HL-60 (cell line): Measurements from ENCODE around the gene ACYP2.

Source experiments
- DNase-seq, 2 experiments: peaks; one replicate each; pipeline ENCODE4 v3.0.0-alpha.2; 2010 to 2020; ENCODE audit warnings: low read depth in 1 of 2, low spot score in 1 of 2
- H3K27ac ChIP-seq: fragments of 250-450 bp; sonication (Bioruptor Pico); replicated peaks from 2 replicates; pipeline ENCODE4 v1.5.1; 2020; ENCODE audit warnings: mild to moderate bottlenecking, moderate library complexity
- H3K27me3 ChIP-seq: fragments of 250-450 bp; sonication (Bioruptor Pico); 2 replicates; pipeline ENCODE4 v1.5.1; 2021; ENCODE audit warnings: mild to moderate bottlenecking, moderate library complexity; ENCODE audit not compliant: insufficient read depth, poor library complexity, severe bottlenecking
- H3K4me3 ChIP-seq: replicated peaks from 2 replicates; pipeline ENCODE4 v1.5.1; 2011; ENCODE audit warnings: mild to moderate bottlenecking, control low read depth, low read length; ENCODE audit not compliant: insufficient read depth
- CTCF ChIP-seq: IDR thresholded peaks from one replicate; pipeline ENCODE4 v1.5.1; 2011; ENCODE audit warnings: low read length, control low read depth, inconsistent platforms; ENCODE audit not compliant: insufficient read depth
- GABPA ChIP-seq: IDR thresholded peaks from 2 replicates; pipeline ENCODE4 v1.6.1; 2012; ENCODE audit warnings: low read depth
- POLR2AphosphoS5 ChIP-seq: IDR thresholded peaks from 2 replicates; pipeline ENCODE4 v1.6.1; 2012; ENCODE audit warnings: low read depth
- REST ChIP-seq: IDR thresholded peaks from 2 replicates; pipeline ENCODE4 v1.6.1; 2012; ENCODE audit warnings: low read depth; ENCODE audit not compliant: insufficient replicate concordance
- SPI1 ChIP-seq: IDR thresholded peaks from 2 replicates; pipeline ENCODE4 v1.6.1; 2012; ENCODE audit warnings: low read depth, mild to moderate bottlenecking, borderline replicate concordance

Gene ACYP2

GRCh38 chr2:54139210-54139609 is 23.8 kb downstream of the ACYP2 start:
- Histone ChIP-seq H3K27me3 (no peaks in the 10 kb centered on the region), H3K27ac (no peak overlapping the region), H3K4me3 (no peak overlapping the region)
- no peak for DNase-seq
- TF ChIP-seq SPI1 (no peak), REST (no peak)

- Histone ChIP-seq H3K27ac (no peak overlapping the region), H3K27me3 (no peaks in the 10 kb centered on the region), H3K4me3 (no peak overlapping the region)
- DNase-seq = no peak
- TF ChIP-seq POLR2AphosphoS5 = no peak
- no peak for TF ChIP-seq SPI1
- TF ChIP-seq REST = no peak
- TF ChIP-seq CTCF = no peak
- no peak for TF ChIP-seq GABPA
Measured at GRCh38 chr2:54143780-54144179, 28.4 kb downstream of the ACYP2 start.

- Histone ChIP-seq H3K27me3 (no peaks in the 10 kb centered on the region), H3K27ac (no peak overlapping the region), H3K4me3 (no peak overlapping the region)
- no peak for TF ChIP-seq GABPA
- TF ChIP-seq POLR2AphosphoS5 = no peak
- no peak for TF ChIP-seq REST
- DNase-seq = no peak
Measured at GRCh38 chr2:54148391-54148790, 33.0 kb downstream of the ACYP2 start.

- Histone ChIP-seq H3K27me3 (no peaks in the 10 kb centered on the region), H3K4me3 (no peak overlapping the region), H3K27ac (no peak overlapping the region)
- no peak for DNase-seq
- TF ChIP-seq GABPA = no peak
- TF ChIP-seq CTCF = no peak
- no peak for TF ChIP-seq POLR2AphosphoS5
- no peak for TF ChIP-seq SPI1
- TF ChIP-seq REST = no peak
Measured at GRCh38 chr2:54149638-54150441, 34.4 kb downstream of the ACYP2 start.
